ENCODE data around the gene BCL10. TPM values are rescaled to one million over a fixed set of nuclear protein-coding genes. Genes with fewer than 3 reads are reported as not detected.

BCL10 gene
- total RNA-seq, 1 experiment from 2014 or later: 33.8 TPM

- DNase-seq (ENCODE audit: low read depth, low spot score) (no peak), ATAC-seq (no peak)
- ChIA-PET CTCF (no interaction called here), POLR2A (interaction anchor here (1.2 kb wide), 1 partner anchor 290 kb away, joined by 3 read pairs; no protein-coding TSS in a partner anchor), RAD21 (ENCODE audit: low non-redundant PET in 1 of 2, low total read pairs in 2 of 2, uncharacterized antibody in 2 of 2, unreplicated experiment in 2 of 2) (no interaction called here)
- Histone ChIP-seq H3K27ac (ENCODE audit: low read depth, low read length) (no peak overlapping the region), H3K4me3 (replicated peaks in 1 of 2; ENCODE audit: low read depth in 1 of 2, low read length in 2 of 2) (no peak overlapping the region), H3K4me1 (ENCODE audit: control insufficient read depth in 1 of 2, insufficient read depth in 2 of 2, low read length in 2 of 2) (peaks cover 21 to 41% of the 10 kb centered on the region in 2 experiments), H3K9me2 (ENCODE audit: insufficient read depth) (no peaks in the 10 kb centered on the region), H3K79me2 (ENCODE audit: insufficient read depth, low read length) (no peaks in the 10 kb centered on the region), H3K27me3 (ENCODE audit: insufficient read depth, low read length) (no peaks in the 10 kb centered on the region), H3K36me3 (ENCODE audit: control insufficient read depth in 1 of 2, insufficient read depth in 2 of 2, low read length in 2 of 2) (no peaks in the 10 kb centered on the region), H2AFZ (ENCODE audit: low read depth, low read length, poor library complexity, severe bottlenecking) (no peak overlapping the region), H3K9me3 (ENCODE audit: control insufficient read depth in 1 of 2, insufficient read depth in 1 of 2, low read depth in 1 of 2, low read length in 2 of 2) (no peaks in the 10 kb centered on the region), H4K20me1 (ENCODE audit: insufficient read depth) (no peaks in the 10 kb centered on the region), H3K4me2 (ENCODE audit: low read length) (no peak overlapping the region), H3K9ac (ENCODE audit: low read length) (no peak overlapping the region)
- no peak for TF ChIP-seq EGR1 (IDR thresholded peaks at IDR 0.05; ENCODE audit: low read depth)
- TF ChIP-seq SIN3A (IDR thresholded peaks at IDR 0.05; ENCODE audit: low read depth): no peak
- TF ChIP-seq ZNF274 (IDR thresholded peaks at IDR 0.05; ENCODE audit: low read depth, low read length): no peak
- TF ChIP-seq ATF3 (IDR thresholded peaks at IDR 0.05): no peak
- no peak for TF ChIP-seq FOSL1 (IDR thresholded peaks at IDR 0.05; ENCODE audit: low read depth)
- no peak for TF ChIP-seq ZBTB33 (IDR thresholded peaks at IDR 0.05; ENCODE audit: extremely low read depth, insufficient replicate concordance, low read length)
- no peak for TF ChIP-seq YY1 (IDR thresholded peaks at IDR 0.05; ENCODE audit: extremely low read depth, insufficient replicate concordance, low read depth, low read length)
- TF ChIP-seq SP1 (IDR thresholded peaks at IDR 0.05; ENCODE audit: low read depth): no peak
- TF ChIP-seq RAD21 (IDR thresholded peaks at IDR 0.05; ENCODE audit: low read depth): no peak
- TF ChIP-seq ZFX (IDR thresholded peaks at IDR 0.05): no peak
- no peak for TF ChIP-seq EZH2phosphoT487 (IDR thresholded peaks at IDR 0.05; ENCODE audit: borderline replicate concordance)
- no peak for TF ChIP-seq POLR2A (IDR thresholded peaks at IDR 0.05; ENCODE audit: borderline replicate concordance, extremely low read depth, insufficient read depth, insufficient read length)
- no TSS peak for BruUV-seq (replicated peaks)
- intact Hi-C loops (cut with micrococcal nuclease): no loop called here
Observed at GRCh38 chr1:85315789-85316188, 39.4 kb upstream of the BCL10 start.

Data from HCT116 (cell line).